ENCODE results near the gene NKD2.

- TF ChIP-seq CTCF (IDR thresholded peaks at IDR 0.05; ENCODE audit: poor library complexity) (no peak), EZH2 (IDR thresholded peaks at IDR 0.05; ENCODE audit: borderline replicate concordance) (no peak), EZH2phosphoT487 (IDR thresholded peaks at IDR 0.05; ENCODE audit: low read depth, severe bottlenecking, unreplicated experiment) (no peak)
These were observed 48.7 kb upstream of the NKD2 start for GRCh38 chr5:959581-960531.
